SH-SY5Y (cell line): Measurements from ENCODE around the gene IMMP2L.

ENCODE experiments used
- GATA2 ChIP-seq: IDR thresholded peaks from 2 replicates; pipeline ENCODE4 v1.6.1; 2011; ENCODE audit warnings: mild to moderate bottlenecking, low read depth, low read length
- GATA3 ChIP-seq: IDR thresholded peaks from 2 replicates; pipeline ENCODE4 v1.6.1; 2011; ENCODE audit warnings: low read depth, mild to moderate bottlenecking, low read length, moderate library complexity

- no peak for TF ChIP-seq GATA3
- TF ChIP-seq GATA2 = no peak
These were observed 155.0 kb downstream of the IMMP2L start for GRCh38 chr7:111407258-111407657.
